Measurements from ENCODE around the gene FZD10. TPM values are rescaled to one million over a fixed set of nuclear protein-coding genes. Genes with fewer than 3 reads are reported as not detected.

FZD10 gene
- total RNA-seq, 4 donors from 2014 or later = under 0.01 to 0.39 (median 0.21) TPM

DNA sequence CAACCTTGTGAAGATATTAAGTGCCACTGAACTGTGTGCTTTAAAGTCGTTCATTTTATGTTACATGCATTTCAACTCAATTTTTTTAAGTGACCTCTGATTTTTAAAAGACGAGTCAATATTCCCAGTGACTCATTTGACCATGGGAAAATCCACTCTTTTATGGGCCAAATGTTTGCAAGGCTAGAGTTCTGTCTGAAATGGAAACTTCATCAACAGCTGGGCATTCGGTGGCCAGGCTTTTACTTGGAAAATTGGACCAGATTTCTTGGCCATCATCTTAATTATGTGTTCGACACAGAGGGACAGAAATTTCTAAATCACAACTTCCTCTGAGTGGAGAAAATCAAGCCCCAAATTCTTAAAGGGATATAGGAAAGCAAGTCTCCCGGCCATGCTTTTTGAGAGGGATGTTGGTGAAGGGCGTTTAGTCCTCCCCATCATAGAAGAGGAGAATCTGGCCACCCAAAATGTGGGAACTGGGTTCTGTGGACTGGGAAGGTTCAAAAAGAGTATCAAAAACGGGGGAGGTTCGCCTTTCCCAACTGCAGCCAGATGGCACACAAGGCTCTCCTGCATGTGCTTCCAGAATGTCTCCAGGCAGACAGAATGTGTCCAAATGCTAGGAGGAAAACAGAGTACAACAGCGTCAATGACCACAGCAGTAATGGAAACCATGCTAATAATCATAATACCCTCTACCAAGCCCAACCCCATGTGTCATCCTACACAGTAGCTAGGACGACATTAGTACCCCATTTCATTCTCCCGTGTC, 40.9 kb upstream of the FZD10 start:
- DNase-seq (ENCODE audit: low spot score in 2 of 2) = no peak
- H3K9me3 ChIP-seq = peaks cover 0 to 6% (median 0%) of the 10 kb centered on the region in 4 donors
- no peak for TF ChIP-seq CTCF (IDR thresholded peaks at IDR 0.05)
- TF ChIP-seq EP300 (IDR thresholded peaks at IDR 0.05) = peak in 1 of 2 donors; percentile 17
- WGBS, 2 donors = 59 to 62% methylated on average over 11 of the region's 11 CpGs
- no peaks in the 10 kb centered on the region for H3K36me3 ChIP-seq
- H3K27me3 ChIP-seq = no peaks in the 10 kb centered on the region
- no peak overlapping the region for H3K27ac ChIP-seq
- peaks cover 0 to 14% (median 0%) of the 10 kb centered on the region in 4 donors for H3K4me1 ChIP-seq
- H3K4me3 ChIP-seq = no peak overlapping the region

DNA sequence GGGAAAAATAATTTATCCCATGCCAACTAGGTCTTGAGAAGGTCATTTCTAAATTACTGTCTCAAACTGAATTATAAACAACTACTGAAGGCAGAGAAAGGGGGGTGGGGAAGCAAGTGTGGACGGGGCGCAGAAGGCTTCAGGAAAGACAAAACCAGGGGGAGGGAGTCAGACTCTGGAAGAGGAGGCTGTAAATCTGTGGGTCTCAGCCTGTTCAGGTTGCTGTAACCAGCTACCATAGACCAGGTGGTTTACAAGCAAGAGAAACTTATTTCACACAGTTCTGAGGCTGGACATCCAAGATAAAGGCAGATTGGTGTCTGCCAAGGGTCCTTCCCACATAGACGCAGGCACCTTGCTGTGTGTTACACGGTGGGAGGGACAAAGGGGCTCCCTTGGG, 39.9 kb upstream of the FZD10 start:
- H3K4me1 ChIP-seq = peaks cover 0 to 23% (median 0%) of the 10 kb centered on the region in 4 donors
- H3K36me3 ChIP-seq = no peaks in the 10 kb centered on the region
- H3K9me3 ChIP-seq = peaks cover 0 to 6% (median 0%) of the 10 kb centered on the region in 4 donors
- no peak overlapping the region for H3K4me3 ChIP-seq
- H3K27me3 ChIP-seq = no peaks in the 10 kb centered on the region
- no peak overlapping the region for H3K27ac ChIP-seq
- WGBS, 2 donors = 40 to 44% methylated on average over 4 of the region's 4 CpGs
- no peak for DNase-seq (ENCODE audit: low spot score in 2 of 2)
- TF ChIP-seq EP300 (IDR thresholded peaks at IDR 0.05) (no peak), CTCF (IDR thresholded peaks at IDR 0.05) (no peak), POLR2A (IDR thresholded peaks at IDR 0.05) (no peak)

GRCh38 chr12:130124106-130124505, 38.2 kb upstream of the FZD10 start:
- WGBS, 2 donors = 84 to 85% methylated on average over 1 to 4 of the region's 4 CpGs
- H3K4me1 ChIP-seq = peaks cover 0 to 35% (median 0%) of the 10 kb centered on the region in 4 donors
- no peaks in the 10 kb centered on the region for H3K36me3 ChIP-seq
- TF ChIP-seq EP300 (IDR thresholded peaks at IDR 0.05) (no peak), CTCF (IDR thresholded peaks at IDR 0.05) (no peak), POLR2A (IDR thresholded peaks at IDR 0.05) (no peak)
- H3K4me3 ChIP-seq = no peak overlapping the region
- H3K27me3 ChIP-seq = no peaks in the 10 kb centered on the region
- DNase-seq (ENCODE audit: low spot score in 2 of 2) = no peak
- H3K27ac ChIP-seq = no peak overlapping the region
- peaks cover 0 to 10% (median 0%) of the 10 kb centered on the region in 4 donors for H3K9me3 ChIP-seq

- peaks cover 0 to 35% (median 0%) of the 10 kb centered on the region in 4 donors for H3K4me1 ChIP-seq
- no peak overlapping the region for H3K4me3 ChIP-seq
- WGBS, 2 donors = 85 to 89% methylated on average over 15 of the region's 15 CpGs
- no peaks in the 10 kb centered on the region for H3K27me3 ChIP-seq
- no peaks in the 10 kb centered on the region for H3K36me3 ChIP-seq
- no peak for TF ChIP-seq POLR2A (IDR thresholded peaks at IDR 0.05)
- no peak for TF ChIP-seq CTCF (IDR thresholded peaks at IDR 0.05)
- TF ChIP-seq EP300 (IDR thresholded peaks at IDR 0.05) = no peak
- no peak for DNase-seq (ENCODE audit: low spot score in 2 of 2)
- peaks cover 0 to 14% (median 0%) of the 10 kb centered on the region in 4 donors for H3K9me3 ChIP-seq
- H3K27ac ChIP-seq = no peak overlapping the region
Observed at GRCh38 chr12:130124605-130125244, 37.5 kb upstream of the FZD10 start.

DNA sequence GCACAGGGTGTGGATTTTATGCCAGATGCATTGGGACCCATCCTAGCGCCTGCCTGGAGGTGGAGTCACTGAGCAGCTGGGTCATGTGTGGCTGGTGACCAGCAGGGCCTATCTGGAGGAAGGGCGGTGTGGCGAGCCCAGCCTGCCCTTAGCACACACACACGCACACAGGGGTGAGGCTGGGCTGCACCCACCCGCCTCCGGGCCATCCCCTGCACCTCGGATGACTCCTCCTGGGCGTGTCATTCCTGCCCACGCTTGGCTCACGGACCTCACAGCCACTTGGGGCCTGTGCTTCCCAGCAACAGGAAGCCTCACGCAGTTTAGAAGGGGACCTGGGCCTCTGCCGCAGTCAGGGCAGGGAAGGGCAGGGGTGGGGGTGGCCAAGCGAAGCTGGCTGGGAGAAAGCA, 36.2 kb upstream of the FZD10 start:
- no peak overlapping the region for H3K4me3 ChIP-seq
- DNase-seq (ENCODE audit: low spot score in 2 of 2) = peak in 1 of 2 donors; percentile 15
- H3K4me1 ChIP-seq = peaks cover 0 to 27% (median 0%) of the 10 kb centered on the region in 4 donors
- no peak overlapping the region for H3K27ac ChIP-seq
- 33 to 48% methylated on average over 13 of the region's 13 CpGs for WGBS, 2 donors
- TF ChIP-seq CTCF (IDR thresholded peaks at IDR 0.05) (no peak), POLR2A (IDR thresholded peaks at IDR 0.05) (no peak), EP300 (IDR thresholded peaks at IDR 0.05) (no peak)
- H3K27me3 ChIP-seq = no peaks in the 10 kb centered on the region
- peaks cover 0 to 14% (median 0%) of the 10 kb centered on the region in 4 donors for H3K9me3 ChIP-seq
- H3K36me3 ChIP-seq = no peaks in the 10 kb centered on the region

Measured in tibial nerve (tissue), 4 donors.